HEK293 (cell line): ENCODE measurements around the gene KRT17.
A peak's percentile ranks its signal among the peaks of the same experiment; 100 is the strongest.

Experiments
- ATF2 ChIP-seq: fragments of 450-650 bp; formaldehyde crosslinking; IDR thresholded peaks from 2 replicates; pipeline ENCODE4 v1.5.1; 2016; ENCODE audit warnings: missing biosample characterization, missing genetic modification characterization, low read depth
- CTCF ChIP-seq: fragments of 450-650 bp; formaldehyde crosslinking; IDR thresholded peaks from 2 replicates; pipeline ENCODE4 v1.5.1; 2016; ENCODE audit warnings: missing biosample characterization, missing genetic modification characterization
- HIC1 ChIP-seq: fragments of 450-650 bp; formaldehyde crosslinking; IDR thresholded peaks from 2 replicates; pipeline ENCODE4 v1.5.1; 2016; ENCODE audit warnings: missing biosample characterization, missing genetic modification characterization
- PRDM1 ChIP-seq: fragments of 450-650 bp; formaldehyde crosslinking; IDR thresholded peaks from 2 replicates; pipeline ENCODE4; 2016; ENCODE audit warnings: missing biosample characterization, missing genetic modification characterization
- RBAK ChIP-seq: fragments of 450-650 bp; formaldehyde crosslinking; IDR thresholded peaks from 2 replicates; pipeline ENCODE4 v1.5.1; 2016; ENCODE audit warnings: missing biosample characterization, missing genetic modification characterization
- TSHZ1 ChIP-seq: fragments of 450-650 bp; formaldehyde crosslinking; IDR thresholded peaks from 2 replicates; pipeline ENCODE4 v1.5.1; 2016; ENCODE audit warnings: missing biosample characterization, missing genetic modification characterization, borderline replicate concordance
- ZBTB1 ChIP-seq: fragments of 450-650 bp; formaldehyde crosslinking; IDR thresholded peaks from 2 replicates; pipeline ENCODE4 v1.5.1; 2016; ENCODE audit warnings: missing biosample characterization, missing genetic modification characterization
- ZBTB20 ChIP-seq: fragments of 450-650 bp; formaldehyde crosslinking; IDR thresholded peaks from 2 replicates; pipeline ENCODE4 v1.5.1; 2016; ENCODE audit warnings: missing biosample characterization, missing genetic modification characterization
- ZFP37 ChIP-seq: fragments of 450-650 bp; formaldehyde crosslinking; IDR thresholded peaks from 2 replicates; pipeline ENCODE4 v1.5.1; 2016; ENCODE audit warnings: missing biosample characterization, missing genetic modification characterization
- ZNF155 ChIP-seq: fragments of 450-650 bp; formaldehyde crosslinking; IDR thresholded peaks from 2 replicates; pipeline ENCODE4 v1.5.1; 2016; ENCODE audit warnings: missing biosample characterization, missing genetic modification characterization
- ZNF169 ChIP-seq: fragments of 450-650 bp; formaldehyde crosslinking; IDR thresholded peaks from 2 replicates; pipeline ENCODE4 v1.5.1; 2016; ENCODE audit warnings: missing biosample characterization, missing genetic modification characterization
- ZNF19 ChIP-seq: fragments of 450-650 bp; formaldehyde crosslinking; IDR thresholded peaks from 2 replicates; pipeline ENCODE4; 2016; ENCODE audit warnings: missing biosample characterization, missing genetic modification characterization, low read depth
- ZNF280D ChIP-seq: fragments of 450-650 bp; formaldehyde crosslinking; IDR thresholded peaks from 2 replicates; pipeline ENCODE4 v1.5.1; 2016; ENCODE audit warnings: missing biosample characterization, missing genetic modification characterization
- ZNF302 ChIP-seq: fragments of 450-650 bp; formaldehyde crosslinking; IDR thresholded peaks from 2 replicates; pipeline ENCODE4 v1.5.1; 2016; ENCODE audit warnings: missing biosample characterization, missing genetic modification characterization, low read depth
- ZNF324 ChIP-seq: fragments of 450-650 bp; formaldehyde crosslinking; IDR thresholded peaks from 2 replicates; pipeline ENCODE4 v1.5.1; 2016; ENCODE audit warnings: missing biosample characterization, missing genetic modification characterization
- ZNF335 ChIP-seq: fragments of 450-650 bp; formaldehyde crosslinking; conservative IDR thresholded peaks from 2 replicates; pipeline ENCODE4 v1.5.1; 2016; ENCODE audit warnings: missing biosample characterization, missing genetic modification characterization
- ZNF488 ChIP-seq: fragments of 450-650 bp; formaldehyde crosslinking; IDR thresholded peaks from 2 replicates; pipeline ENCODE4 v1.5.1; 2016; ENCODE audit warnings: missing biosample characterization, missing genetic modification characterization
- ZNF555 ChIP-seq: fragments of 450-650 bp; formaldehyde crosslinking; conservative IDR thresholded peaks from 2 replicates; pipeline ENCODE4 v1.5.1; 2017; ENCODE audit warnings: missing biosample characterization, mild to moderate bottlenecking, missing genetic modification characterization, inconsistent platforms
- ZNF560 ChIP-seq: fragments of 450-650 bp; formaldehyde crosslinking; IDR thresholded peaks from 2 replicates; pipeline ENCODE4 v1.5.1; 2017; ENCODE audit warnings: missing biosample characterization, missing genetic modification characterization, borderline replicate concordance
- ZNF571 ChIP-seq: fragments of 450-650 bp; formaldehyde crosslinking; IDR thresholded peaks from 2 replicates; pipeline ENCODE4 v1.5.0; 2017; ENCODE audit warnings: missing biosample characterization, missing genetic modification characterization
- ZNF624 ChIP-seq: fragments of 450-650 bp; formaldehyde crosslinking; IDR thresholded peaks from 2 replicates; pipeline ENCODE4 v1.5.1; 2017; ENCODE audit warnings: missing biosample characterization, missing genetic modification characterization
- ZNF639 ChIP-seq: fragments of 450-650 bp; formaldehyde crosslinking; IDR thresholded peaks from 2 replicates; pipeline ENCODE4 v1.5.1; 2016; ENCODE audit warnings: missing biosample characterization, missing genetic modification characterization
- ZSCAN18 ChIP-seq: fragments of 450-650 bp; formaldehyde crosslinking; IDR thresholded peaks from 2 replicates; pipeline ENCODE4 v1.5.1; 2016; ENCODE audit warnings: missing biosample characterization, missing genetic modification characterization

The KRT17 gene

GRCh38 chr17:41632482-41633105 lies 8.2 kb upstream of the KRT17 start (continued):
- TF ChIP-seq HIC1 (tag by site-specific recombination) (no peak), ZNF488 (tag by site-specific recombination) (0 out of 2 replicates have a peak, but pooled peaks have one; percentile 12), ZNF324 (no peak), ZNF639 (tag by site-specific recombination) (no peak), ZNF19 (tag by site-specific recombination) (no peak), PRDM1 (tag by site-specific recombination) (no peak), ZNF560 (no peak), ZBTB1 (tag by site-specific recombination) (no peak), ZNF555 (tag by site-specific recombination) (no peak), ZBTB20 (tag by site-specific recombination) (peak; percentile 33; the same call in 1 of the 2 replicates), ZNF302 (tag by site-specific recombination) (no peak), RBAK (no peak), CTCF (tag by site-specific recombination) (no peak), ZSCAN18 (no peak), ZFP37 (tag by site-specific recombination) (no peak), ZNF280D (no peak), TSHZ1 (tag by site-specific recombination) (no peak), ZNF335 (tag by site-specific recombination) (no peak), ATF2 (tag by site-specific recombination) (no peak), ZNF155 (tag by site-specific recombination) (no peak), ZNF169 (tag by site-specific recombination) (peak; percentile 56; the same call in 1 of the 2 replicates), ZNF571 (tag by site-specific recombination) (0 out of 2 replicates have a peak, but pooled peaks have one; percentile 61), ZNF624 (no peak)
